ENCODE measurements around the gene RALGPS1. TPM values are rescaled to one million over a fixed set of nuclear protein-coding genes. Genes with fewer than 3 reads are reported as not detected.

Gene RALGPS1
- polyA plus RNA-seq, 4 donors: 16.6 to 53.3 (median 26.8) TPM

DNA sequence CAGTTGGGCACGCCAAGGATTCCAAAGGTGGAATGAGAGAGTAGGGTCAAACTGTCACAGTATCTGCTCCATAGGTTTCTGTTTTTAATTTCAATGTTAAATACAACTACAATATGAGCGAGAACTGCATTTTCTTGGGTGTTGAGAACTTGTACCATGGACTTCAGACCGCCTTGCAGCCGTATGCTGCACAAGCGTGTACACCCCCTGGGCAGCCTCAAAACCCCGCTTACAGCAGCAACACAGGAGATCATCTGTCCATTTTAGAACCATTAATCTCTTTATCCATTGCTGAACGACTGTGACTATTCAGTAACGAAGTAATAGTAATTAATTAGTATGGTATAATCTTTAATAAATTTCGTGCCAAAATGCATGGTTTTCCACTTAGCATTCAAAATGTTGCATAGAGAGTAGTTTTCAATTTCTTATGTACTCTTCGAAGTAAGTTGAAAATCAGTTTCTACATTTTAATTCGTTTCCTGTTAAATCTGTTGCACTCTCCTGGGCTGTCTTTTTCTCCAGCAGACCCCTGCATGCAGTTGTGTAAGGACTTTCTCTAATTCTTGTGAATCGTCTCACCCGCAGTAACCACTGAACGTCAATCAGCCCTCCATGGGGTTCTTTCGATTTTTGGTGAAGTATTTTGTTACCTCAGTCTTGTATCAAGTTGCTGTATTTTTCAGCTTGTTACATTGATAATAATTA lies 308.0 kb downstream of the RALGPS1 start:
- WGBS, 3 donors: 87 to 90% (median 90%) methylated on average over 15 of the region's 15 CpGs
- peaks cover 0 to 13% (median 6%) of the 10 kb centered on the region in 3 donors for H3K4me1 ChIP-seq (ENCODE audit: control insufficient read depth in 3 of 3, insufficient read depth in 2 of 3, low read depth in 1 of 3, low read length in 2 of 3)
- no peak overlapping the region for H3K27ac ChIP-seq (ENCODE audit: low read depth in 1 of 3, low read length in 2 of 3)
- no peak for DNase-seq
- no peaks in the 10 kb centered on the region for H3K27me3 ChIP-seq (ENCODE audit: control insufficient read depth in 3 of 3, insufficient read depth in 3 of 3, low read length in 3 of 3)
- no peak overlapping the region for H3K4me3 ChIP-seq (ENCODE audit: low read depth in 1 of 3, low read length in 3 of 3)
- H3K9me3 ChIP-seq (ENCODE audit: control insufficient read depth in 2 of 2, insufficient read depth in 1 of 2, low read depth in 1 of 2, low read length in 1 of 2): no peaks in the 10 kb centered on the region
- no peak for FAIRE-seq
- peaks cover 0 to 27% (median 0%) of the 10 kb centered on the region in 3 donors for H3K36me3 ChIP-seq (ENCODE audit: control insufficient read depth in 3 of 3, insufficient read depth in 2 of 3, low read depth in 1 of 3, low read length in 3 of 3)

DNA sequence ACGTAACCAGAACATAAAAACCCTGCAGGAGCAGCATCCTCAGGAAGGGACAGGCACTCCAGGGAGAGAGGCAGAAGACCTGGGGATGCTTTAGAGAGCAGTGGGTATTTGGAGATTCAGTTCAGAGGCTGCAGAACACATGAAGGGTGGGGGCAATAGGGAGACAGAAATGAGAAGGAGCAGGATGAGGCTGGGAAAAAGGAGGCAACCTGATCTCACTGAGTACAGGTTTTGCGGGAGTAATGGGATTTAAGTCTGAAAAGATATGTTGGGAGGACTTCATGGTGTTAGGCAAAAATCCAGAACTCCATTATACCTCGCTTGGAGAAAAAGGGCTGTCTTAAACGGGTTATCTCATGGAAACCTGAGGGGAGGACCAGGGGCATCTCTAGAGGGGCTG lies 308.7 kb downstream of the RALGPS1 start:
- Histone ChIP-seq H3K4me3 (ENCODE audit: low read depth in 1 of 3, low read length in 3 of 3) (no peak overlapping the region), H3K4me1 (ENCODE audit: control insufficient read depth in 3 of 3, insufficient read depth in 2 of 3, low read depth in 1 of 3, low read length in 2 of 3) (peaks cover 0 to 13% (median 6%) of the 10 kb centered on the region in 3 donors), H3K27ac (ENCODE audit: low read depth in 1 of 3, low read length in 2 of 3) (no peak overlapping the region), H3K9me3 (ENCODE audit: control insufficient read depth in 2 of 2, insufficient read depth in 1 of 2, low read depth in 1 of 2, low read length in 1 of 2) (no peaks in the 10 kb centered on the region), H3K36me3 (ENCODE audit: control insufficient read depth in 3 of 3, insufficient read depth in 2 of 3, low read depth in 1 of 3, low read length in 3 of 3) (peaks cover 0 to 26% (median 0%) of the 10 kb centered on the region in 3 donors), H3K27me3 (ENCODE audit: control insufficient read depth in 3 of 3, insufficient read depth in 3 of 3, low read length in 3 of 3) (no peaks in the 10 kb centered on the region)
- no peak for FAIRE-seq
- WGBS, 3 donors: 50 to 67% (median 66%) methylated on average over 4 of the region's 4 CpGs
- no peak for DNase-seq

DNA sequence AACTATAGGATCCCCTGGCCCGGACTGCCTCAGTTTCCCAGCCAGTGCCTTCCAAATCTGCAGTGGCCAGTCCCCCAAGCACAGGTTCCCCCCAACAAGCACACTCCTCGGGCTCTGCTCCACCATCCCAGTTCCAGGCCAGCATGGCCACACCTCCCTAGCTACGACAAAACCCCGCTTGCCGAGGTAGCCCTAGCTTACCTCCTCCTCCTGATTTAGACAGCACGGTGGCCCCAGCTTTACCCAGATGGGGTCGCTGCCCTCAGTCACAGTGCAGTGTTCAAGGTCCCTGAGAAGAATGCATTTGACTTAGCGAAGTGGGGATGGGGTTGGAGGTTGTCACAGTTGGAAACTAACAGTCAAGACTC lies 309.2 kb downstream of the RALGPS1 start:
- Histone ChIP-seq H3K36me3 (ENCODE audit: control insufficient read depth in 3 of 3, insufficient read depth in 2 of 3, low read depth in 1 of 3, low read length in 3 of 3) (peaks cover 0 to 21% (median 0%) of the 10 kb centered on the region in 3 donors), H3K4me1 (ENCODE audit: control insufficient read depth in 3 of 3, insufficient read depth in 2 of 3, low read depth in 1 of 3, low read length in 2 of 3) (peaks cover 0 to 13% (median 6%) of the 10 kb centered on the region in 3 donors), H3K4me3 (ENCODE audit: low read depth in 1 of 3, low read length in 3 of 3) (peak overlapping the region in 2 of 3 donors; percentile 57 to 74), H3K27me3 (ENCODE audit: control insufficient read depth in 3 of 3, insufficient read depth in 3 of 3, low read length in 3 of 3) (no peaks in the 10 kb centered on the region), H3K27ac (ENCODE audit: low read depth in 1 of 3, low read length in 2 of 3) (peak overlapping the region in 1 of 3 donors; percentile 45), H3K9me3 (ENCODE audit: control insufficient read depth in 2 of 2, insufficient read depth in 1 of 2, low read depth in 1 of 2, low read length in 1 of 2) (no peaks in the 10 kb centered on the region)
- 20 to 33% (median 22%) methylated on average over 8 of the region's 8 CpGs for WGBS, 3 donors
- FAIRE-seq (no peak), DNase-seq (peak in 1 of 2 donors; percentile 8)

DNA sequence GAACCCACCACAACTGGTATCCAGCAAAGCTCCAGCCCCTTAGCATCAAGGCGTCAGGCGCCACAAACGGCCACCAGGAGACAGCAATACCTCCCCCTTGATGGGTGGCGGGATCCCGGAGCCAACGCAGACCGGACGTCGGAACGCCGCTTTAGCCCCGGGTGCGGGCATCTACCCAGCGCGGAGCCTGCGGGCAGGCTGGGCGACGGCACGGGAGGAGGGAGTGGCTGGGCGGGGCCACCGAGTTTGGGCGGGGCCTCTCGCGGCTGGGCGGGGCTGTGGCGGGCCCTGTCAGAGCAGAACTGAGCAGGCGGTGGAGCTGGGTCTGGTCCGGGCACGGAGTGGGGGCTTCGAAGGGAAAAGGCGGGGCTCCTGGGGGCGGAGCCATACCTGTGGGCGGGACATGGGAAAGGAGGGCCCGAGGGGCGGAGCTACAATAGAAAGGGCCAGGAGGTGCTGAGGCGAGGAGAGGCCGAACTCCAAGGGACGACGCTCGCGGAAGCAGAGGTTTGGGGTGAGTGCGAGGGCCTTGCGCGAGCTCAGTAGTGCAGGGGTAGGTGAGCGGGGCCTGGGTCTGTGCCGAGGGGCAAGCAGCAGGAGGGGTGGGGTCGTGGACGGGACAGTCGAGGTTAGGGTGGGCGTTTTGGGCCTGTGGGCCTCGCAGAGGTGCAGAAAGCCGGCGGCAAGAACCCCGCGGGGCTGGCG lies 309.7 kb downstream of the RALGPS1 start:
- Histone ChIP-seq H3K36me3 (ENCODE audit: control insufficient read depth in 3 of 3, insufficient read depth in 2 of 3, low read depth in 1 of 3, low read length in 3 of 3) (peaks cover 0 to 17% (median 0%) of the 10 kb centered on the region in 3 donors), H3K4me3 (ENCODE audit: low read depth in 1 of 3, low read length in 3 of 3) (peak overlapping the region; percentile 24 to 74 (median 57)), H3K4me1 (ENCODE audit: control insufficient read depth in 3 of 3, insufficient read depth in 2 of 3, low read depth in 1 of 3, low read length in 2 of 3) (peaks cover 0 to 13% (median 6%) of the 10 kb centered on the region in 3 donors), H3K27me3 (ENCODE audit: control insufficient read depth in 3 of 3, insufficient read depth in 3 of 3, low read length in 3 of 3) (no peaks in the 10 kb centered on the region), H3K9me3 (ENCODE audit: control insufficient read depth in 2 of 2, insufficient read depth in 1 of 2, low read depth in 1 of 2, low read length in 1 of 2) (no peaks in the 10 kb centered on the region), H3K27ac (ENCODE audit: low read depth in 1 of 3, low read length in 2 of 3) (peak overlapping the region; percentile 77 to 81 (median 80))
- 1% methylated on average over 49 to 56 of the region's 56 CpGs for WGBS, 3 donors
- DNase-seq: peak; percentile 90 to 93
- FAIRE-seq: no peak

DNA sequence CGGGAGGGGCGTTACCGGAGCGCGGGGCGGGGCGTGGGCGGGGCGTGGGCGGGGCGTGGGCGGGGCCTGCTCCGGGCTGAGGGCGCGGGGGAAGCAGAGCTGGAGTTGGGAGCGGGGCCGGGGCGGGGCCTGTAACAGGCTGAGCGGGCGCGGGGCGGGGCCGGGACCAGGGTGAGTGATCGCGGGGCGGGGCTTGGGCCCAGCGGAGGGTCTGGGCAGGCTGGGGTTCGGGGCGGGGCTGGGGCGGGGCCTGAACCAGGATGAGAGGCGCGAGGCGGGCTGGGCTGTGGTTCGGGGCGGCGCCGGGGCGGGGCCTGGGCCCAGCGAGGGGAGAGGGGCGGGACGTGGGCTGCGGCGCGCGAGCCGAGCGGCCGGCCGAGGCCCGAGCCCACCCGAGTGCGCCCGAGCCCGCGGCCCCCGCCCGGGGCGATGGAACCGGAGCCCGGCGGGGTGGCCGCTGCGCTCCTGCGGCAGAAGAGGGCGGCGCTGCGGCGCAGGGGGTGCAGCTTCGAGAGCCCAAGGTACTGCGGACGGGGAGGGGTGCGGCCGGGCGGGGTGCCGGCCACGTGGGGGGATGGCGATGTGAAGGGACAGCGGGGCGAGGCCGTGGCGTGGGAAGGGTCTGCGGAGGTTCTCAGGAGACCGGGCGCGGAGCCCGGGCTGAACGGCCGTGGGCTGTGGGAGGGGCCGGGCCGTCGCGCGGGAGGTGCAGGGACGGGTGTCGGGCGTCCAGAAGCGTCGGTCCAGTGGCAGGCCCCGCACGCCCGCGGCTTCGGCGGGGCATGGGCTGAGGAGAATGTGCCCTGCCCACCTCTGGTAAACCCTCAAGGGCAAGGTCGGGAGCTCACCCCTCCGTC lies 310.5 kb downstream of the RALGPS1 start:
- peaks cover 0 to 13% (median 6%) of the 10 kb centered on the region in 3 donors for H3K4me1 ChIP-seq (ENCODE audit: control insufficient read depth in 3 of 3, insufficient read depth in 2 of 3, low read depth in 1 of 3, low read length in 2 of 3)
- H3K27me3 ChIP-seq (ENCODE audit: control insufficient read depth in 3 of 3, insufficient read depth in 3 of 3, low read length in 3 of 3): no peaks in the 10 kb centered on the region
- peaks cover 0 to 12% (median 0%) of the 10 kb centered on the region in 3 donors for H3K36me3 ChIP-seq (ENCODE audit: control insufficient read depth in 3 of 3, insufficient read depth in 2 of 3, low read depth in 1 of 3, low read length in 3 of 3)
- DNase-seq (peak; percentile 93 to 95), FAIRE-seq (no peak)
- H3K4me3 ChIP-seq (ENCODE audit: low read depth in 1 of 3, low read length in 3 of 3): peak overlapping the region; percentile 40 to 74 (median 57)
- 1% methylated on average over 52 to 106 of the region's 106 CpGs for whole genome bisulfite sequencing, 3 donors
- H3K9me3 ChIP-seq (ENCODE audit: control insufficient read depth in 2 of 2, insufficient read depth in 1 of 2, low read depth in 1 of 2, low read length in 1 of 2): no peaks in the 10 kb centered on the region
- peak overlapping the region; percentile 77 to 81 (median 80) for H3K27ac ChIP-seq (ENCODE audit: low read depth in 1 of 3, low read length in 2 of 3)

DNA sequence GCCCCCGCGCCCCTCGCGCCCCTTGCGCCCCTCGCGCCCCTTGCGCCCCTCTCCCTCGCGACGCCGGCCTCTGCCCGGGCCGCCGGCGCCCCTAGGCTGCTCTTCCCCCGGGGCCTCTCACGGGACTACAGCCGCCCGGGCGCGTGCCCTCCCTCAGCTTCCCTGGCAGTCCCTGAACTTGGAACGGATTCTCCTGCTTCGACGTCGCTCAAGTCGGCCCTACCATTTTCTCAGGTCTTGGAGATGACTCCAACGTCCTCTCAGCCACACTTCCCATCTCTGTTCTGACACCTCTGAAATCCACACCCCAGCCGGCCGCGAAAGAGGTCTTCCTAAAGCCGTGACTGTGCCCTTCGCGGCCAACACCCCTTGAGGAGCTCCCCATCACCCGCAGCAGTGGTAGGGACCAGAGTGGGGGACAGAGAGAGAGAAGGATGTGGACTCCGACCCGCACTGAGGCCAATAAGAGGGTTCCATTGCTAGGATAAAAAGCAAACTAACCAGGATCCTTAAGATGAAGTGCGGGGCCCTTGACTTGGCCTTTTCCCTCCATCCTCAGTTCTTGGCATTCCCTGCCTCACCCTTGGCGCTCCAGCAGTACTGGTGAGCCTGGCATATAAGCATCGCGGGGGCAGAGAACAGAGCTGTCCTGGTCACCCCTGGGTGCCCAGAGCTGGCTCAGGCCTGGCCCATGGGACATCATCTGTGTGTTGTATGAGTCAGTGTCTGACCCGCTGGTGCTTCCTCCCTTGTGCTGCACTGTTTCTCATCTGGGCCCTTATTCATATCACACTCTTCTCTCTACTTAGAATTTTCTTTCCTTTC lies 311.4 kb downstream of the RALGPS1 start:
- Histone ChIP-seq H3K36me3 (ENCODE audit: control insufficient read depth in 3 of 3, insufficient read depth in 2 of 3, low read depth in 1 of 3, low read length in 3 of 3) (peaks cover 0 to 11% (median 0%) of the 10 kb centered on the region in 3 donors), H3K27ac (ENCODE audit: low read depth in 1 of 3, low read length in 2 of 3) (no peak overlapping the region), H3K4me3 (ENCODE audit: low read depth in 1 of 3, low read length in 3 of 3) (peak overlapping the region in 2 of 3 donors; percentile 40 to 57), H3K27me3 (ENCODE audit: control insufficient read depth in 3 of 3, insufficient read depth in 3 of 3, low read length in 3 of 3) (no peaks in the 10 kb centered on the region), H3K9me3 (ENCODE audit: control insufficient read depth in 2 of 2, insufficient read depth in 1 of 2, low read depth in 1 of 2, low read length in 1 of 2) (no peaks in the 10 kb centered on the region), H3K4me1 (ENCODE audit: control insufficient read depth in 3 of 3, insufficient read depth in 2 of 3, low read depth in 1 of 3, low read length in 2 of 3) (peaks cover 0 to 13% (median 6%) of the 10 kb centered on the region in 3 donors)
- no peak for FAIRE-seq
- DNase-seq: peak in 1 of 2 donors; percentile 64
- 27 to 50% (median 50%) methylated on average over 22 to 42 of the region's 42 CpGs for WGBS, 3 donors

DNA sequence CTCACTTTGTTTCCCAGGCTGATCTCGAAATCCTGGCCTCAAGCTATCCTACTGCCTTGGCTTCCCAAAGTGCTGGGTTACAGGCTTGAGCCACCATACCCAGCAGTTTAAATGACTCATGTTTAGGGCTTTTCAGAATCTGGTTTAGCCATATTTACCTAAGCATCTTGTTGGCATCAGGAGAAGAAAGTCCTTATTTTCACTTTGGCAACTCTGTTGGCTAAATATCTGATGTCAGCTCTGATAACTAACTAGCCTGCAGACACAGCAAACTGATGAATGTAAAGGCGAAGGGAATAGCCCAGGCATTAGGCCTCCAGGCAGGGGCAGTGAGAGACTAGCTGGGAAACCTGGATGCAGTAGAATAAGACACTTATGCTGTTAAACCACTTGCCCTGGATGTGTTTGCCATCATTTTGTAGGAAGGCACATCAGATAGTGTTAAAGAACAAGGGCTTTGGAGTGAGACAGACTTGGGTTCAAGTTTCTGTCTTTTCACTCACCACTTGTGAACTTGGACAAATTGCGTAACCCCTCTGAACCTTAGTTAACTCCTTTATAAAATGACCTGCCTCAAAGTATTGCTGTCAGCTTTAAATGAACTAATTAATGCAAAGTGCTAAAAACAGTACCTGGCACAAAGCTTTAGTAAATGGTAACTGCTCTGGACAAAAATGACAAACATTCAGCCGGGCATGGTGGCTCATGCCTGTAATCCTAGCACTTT lies 315.3 kb downstream of the RALGPS1 start:
- no peak for FAIRE-seq
- no peak overlapping the region for H3K27ac ChIP-seq (ENCODE audit: low read depth in 1 of 3, low read length in 2 of 3)
- no peak for DNase-seq
- peaks cover 0 to 10% (median 6%) of the 10 kb centered on the region in 3 donors for H3K4me1 ChIP-seq (ENCODE audit: control insufficient read depth in 3 of 3, insufficient read depth in 2 of 3, low read depth in 1 of 3, low read length in 2 of 3)
- WGBS, 3 donors: 86 to 90% (median 90%) methylated on average over 4 of the region's 4 CpGs
- no peaks in the 10 kb centered on the region for H3K9me3 ChIP-seq (ENCODE audit: control insufficient read depth in 2 of 2, insufficient read depth in 1 of 2, low read depth in 1 of 2, low read length in 1 of 2)
- H3K4me3 ChIP-seq (ENCODE audit: low read depth in 1 of 3, low read length in 3 of 3): no peak overlapping the region
- no peaks in the 10 kb centered on the region for H3K27me3 ChIP-seq (ENCODE audit: control insufficient read depth in 3 of 3, insufficient read depth in 3 of 3, low read length in 3 of 3)
- H3K36me3 ChIP-seq (ENCODE audit: control insufficient read depth in 3 of 3, insufficient read depth in 2 of 3, low read depth in 1 of 3, low read length in 3 of 3): peaks cover 0 to 14% (median 0%) of the 10 kb centered on the region in 3 donors
